ENCODE measurements around the gene ALPP.
"Not testable (repeated sequence)": the region's sequence is repeated elsewhere in the genome, so short reads cannot be mapped to it uniquely, and the experiment has no call there.

ALPP gene

GRCh38 chr2:232382331-232383225, 4.0 kb downstream of the ALPP start:
- DNase-seq, result no peak

GRCh38 chr2:232384466-232384865, 5.9 kb downstream of the ALPP start:
- no peak for DNase-seq

- not testable (repeated sequence) for DNase-seq
Observed at GRCh38 chr2:232385058-232385457, 6.5 kb downstream of the ALPP start.

- DNase-seq, result no peak
Observed at GRCh38 chr2:232385660-232386489, 7.3 kb downstream of the ALPP start.

- no peak for DNase-seq
Observed at GRCh38 chr2:232386490-232386739, 7.9 kb downstream of the ALPP start.

GRCh38 chr2:232386740-232387450, 8.3 kb downstream of the ALPP start:
- DNase-seq, result no peak

- no peak for DNase-seq
Observed at GRCh38 chr2:232387451-232388171, 9.1 kb downstream of the ALPP start.

GRCh38 chr2:232388324-232388891, 9.9 kb downstream of the ALPP start:
- no peak for DNase-seq

GRCh38 chr2:232389327-232389726, 10.8 kb downstream of the ALPP start:
- no peak for DNase-seq

GRCh38 chr2:232390661-232391060, 12.1 kb downstream of the ALPP start:
- DNase-seq, result no peak

- no peak for DNase-seq
Observed at GRCh38 chr2:232393556-232393955, 15.0 kb downstream of the ALPP start.

- DNase-seq, result not testable (repeated sequence)
Observed at GRCh38 chr2:232394431-232394830, 15.9 kb downstream of the ALPP start.

- no peak for DNase-seq
Observed at GRCh38 chr2:232395586-232395985, 17.0 kb downstream of the ALPP start.

GRCh38 chr2:232396683-232397082, 18.1 kb downstream of the ALPP start:
- DNase-seq, result no peak

- no peak for DNase-seq
Observed at GRCh38 chr2:232398293-232399034, 19.9 kb downstream of the ALPP start.

- DNase-seq, result no peak
Observed at GRCh38 chr2:232400256-232401015, 21.9 kb downstream of the ALPP start.

GRCh38 chr2:232402518-232402917, 24.0 kb downstream of the ALPP start:
- DNase-seq, result no peak

GRCh38 chr2:232405943-232406510, 27.5 kb downstream of the ALPP start:
- DNase-seq, result no peak

GRCh38 chr2:232406556-232407310, 28.2 kb downstream of the ALPP start, which contains the start of gene ALPG:
TSS of gene ALPG (plus strand) at chr2:232406844. CDS start at chr2:232406895, 51 bp downstream.
- DNase-seq, result no peak

Measured in femur (tissue), 1 donor.